Astrocyte of the cerebellum (primary cell): ENCODE results near the gene MPHOSPH10.
A peak's percentile ranks its signal among the peaks of the same experiment; 100 is the strongest.
"Not testable (repeated sequence)": the region's sequence is repeated elsewhere in the genome, so short reads cannot be mapped to it uniquely, and the experiment has no call there.

Experiments used
- DNase-seq: peaks from one replicate; pipeline ENCODE4 v3.0.0-alpha.2; 2011; ENCODE audit warnings: low read depth
- H3K4me3 ChIP-seq: 2 replicates; pipeline ENCODE4 v1.5.1; 2011; ENCODE audit warnings: mild to moderate bottlenecking, low read depth, low read length, moderate library complexity
- in situ Hi-C: cut with HindIII; loops from 2 replicates; pipeline ENCODE4 v1.10.0; 2017; ENCODE audit warnings: low sequenced_read_pairs
- TF ChIP-seq, protein P1 (sequence below): IDR thresholded peaks from 2 replicates; pipeline ENCODE4 v1.5.1; 2012; ENCODE audit warnings: low read length, low read depth, moderate library complexity, mild to moderate bottlenecking; ENCODE audit errors: missing control alignments

Gene MPHOSPH10

DNA sequence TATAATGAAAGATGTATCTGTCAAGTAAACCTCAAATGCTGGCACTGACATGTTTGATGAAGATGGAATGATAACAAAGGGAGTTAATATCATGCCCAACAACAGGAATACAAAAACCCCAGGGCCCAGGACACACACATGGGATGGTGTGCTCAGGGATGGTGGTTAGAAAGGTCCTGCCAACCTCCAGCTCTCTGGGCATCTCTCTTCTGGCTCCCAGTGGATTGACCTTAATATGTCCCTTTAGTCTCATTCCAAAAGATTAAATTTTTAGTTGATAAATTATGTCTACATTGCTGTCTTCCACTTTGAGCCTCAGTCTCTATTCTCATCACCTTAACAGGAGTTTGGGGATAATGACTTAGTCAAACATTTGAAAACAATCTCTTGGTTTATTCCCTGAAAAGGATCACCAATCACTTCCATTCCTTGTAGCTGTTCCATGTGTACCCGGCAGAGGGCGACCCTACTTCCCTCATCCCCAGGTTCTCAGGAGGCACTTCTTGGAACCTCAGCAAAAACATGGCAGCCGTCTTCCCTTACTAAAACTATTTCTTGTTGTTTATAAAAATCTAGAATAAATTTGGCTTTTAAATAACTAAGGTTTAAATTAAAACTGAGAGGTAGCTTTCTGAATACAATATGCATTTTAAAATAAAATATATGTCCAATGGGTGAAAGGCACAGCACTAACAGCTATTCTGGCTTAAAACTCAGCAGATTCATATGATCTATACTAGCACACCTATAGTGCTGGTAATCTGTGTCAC, 30.1 kb upstream of the MPHOSPH10 start:
- TF ChIP-seq, protein P1, sequence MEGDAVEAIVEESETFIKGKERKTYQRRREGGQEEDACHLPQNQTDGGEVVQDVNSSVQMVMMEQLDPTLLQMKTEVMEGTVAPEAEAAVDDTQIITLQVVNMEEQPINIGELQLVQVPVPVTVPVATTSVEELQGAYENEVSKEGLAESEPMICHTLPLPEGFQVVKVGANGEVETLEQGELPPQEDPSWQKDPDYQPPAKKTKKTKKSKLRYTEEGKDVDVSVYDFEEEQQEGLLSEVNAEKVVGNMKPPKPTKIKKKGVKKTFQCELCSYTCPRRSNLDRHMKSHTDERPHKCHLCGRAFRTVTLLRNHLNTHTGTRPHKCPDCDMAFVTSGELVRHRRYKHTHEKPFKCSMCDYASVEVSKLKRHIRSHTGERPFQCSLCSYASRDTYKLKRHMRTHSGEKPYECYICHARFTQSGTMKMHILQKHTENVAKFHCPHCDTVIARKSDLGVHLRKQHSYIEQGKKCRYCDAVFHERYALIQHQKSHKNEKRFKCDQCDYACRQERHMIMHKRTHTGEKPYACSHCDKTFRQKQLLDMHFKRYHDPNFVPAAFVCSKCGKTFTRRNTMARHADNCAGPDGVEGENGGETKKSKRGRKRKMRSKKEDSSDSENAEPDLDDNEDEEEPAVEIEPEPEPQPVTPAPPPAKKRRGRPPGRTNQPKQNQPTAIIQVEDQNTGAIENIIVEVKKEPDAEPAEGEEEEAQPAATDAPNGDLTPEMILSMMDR: peak; percentile 68
- in situ Hi-C loops: no loop called here
- peak; percentile 40 for DNase-seq
- H3K4me3 ChIP-seq: no peak overlapping the region

DNA sequence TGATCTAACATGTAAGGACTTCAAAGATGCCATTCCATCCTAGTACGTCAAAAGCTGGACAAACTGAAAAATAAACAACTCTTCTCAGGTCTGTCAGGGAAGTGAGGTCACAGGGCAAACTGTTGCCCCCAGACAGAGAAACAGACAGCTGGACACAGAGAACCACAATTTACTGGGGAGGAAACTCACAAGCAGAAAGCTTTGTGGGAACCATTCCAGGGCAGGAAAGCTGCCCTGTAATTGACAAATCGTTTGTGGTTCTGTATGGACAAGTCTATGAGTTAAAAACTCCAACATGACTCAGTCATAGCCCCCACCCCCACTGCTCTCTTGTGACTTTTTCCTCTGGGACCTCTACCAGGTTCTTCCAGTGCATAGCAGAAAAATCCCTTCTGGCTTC, 28.8 kb upstream of the MPHOSPH10 start:
- in situ Hi-C loops: no loop called here
- H3K4me3 ChIP-seq: no peak overlapping the region
- TF ChIP-seq, protein P1: no peak
- peak; percentile 85 for DNase-seq

GRCh38 chr2:71102981-71103681, 27.3 kb upstream of the MPHOSPH10 start:
- TF ChIP-seq, protein P1: no peak
- in situ Hi-C loops: no loop called here
- H3K4me3 ChIP-seq: no peak overlapping the region
- no peak for DNase-seq

GRCh38 chr2:71103809-71104208, 26.6 kb upstream of the MPHOSPH10 start:
- no peak overlapping the region for H3K4me3 ChIP-seq
- TF ChIP-seq, protein P1: no peak
- in situ Hi-C loops: no loop called here
- no peak for DNase-seq

DNA sequence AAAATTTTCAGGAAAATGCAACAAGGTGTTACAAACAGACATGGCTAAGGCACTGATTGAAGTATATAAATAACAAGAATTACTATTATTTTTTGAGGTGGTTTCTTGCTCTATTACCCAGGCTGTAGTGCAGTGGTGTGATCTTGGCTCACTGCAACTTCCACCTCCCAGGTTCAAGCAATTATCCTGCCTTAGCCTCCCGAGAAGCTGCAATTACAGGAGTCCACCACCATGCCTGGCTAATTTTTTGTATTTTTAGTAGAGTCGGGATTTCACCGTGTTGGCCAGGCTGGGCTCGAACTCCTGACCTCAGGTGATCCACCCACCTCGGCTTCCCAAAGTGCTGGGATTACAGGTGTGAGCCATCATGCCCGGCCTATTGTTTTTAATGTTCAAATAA, 24.0 kb upstream of the MPHOSPH10 start:
- DNase-seq, in situ Hi-C loops, H3K4me3 ChIP-seq: not testable (repeated sequence)

DNA sequence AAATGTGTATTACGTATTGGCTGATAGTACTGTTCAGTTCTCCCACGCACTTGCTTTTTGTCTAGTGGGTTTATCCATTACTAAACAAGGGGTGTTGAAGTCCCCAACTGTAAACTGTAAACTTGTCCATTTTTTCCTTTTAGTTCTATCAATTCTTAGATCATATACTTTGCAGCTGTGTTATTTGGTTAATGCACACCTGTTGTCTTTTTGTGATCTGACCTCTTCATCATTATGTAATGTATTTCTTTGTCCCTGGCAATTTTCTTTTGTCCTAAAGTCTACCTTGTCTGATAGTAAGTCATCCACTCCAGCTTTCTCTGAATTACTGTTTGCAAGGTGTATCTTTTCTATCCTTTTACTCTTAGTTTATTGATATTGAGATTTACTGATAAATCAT, 22.3 kb upstream of the MPHOSPH10 start:
- in situ Hi-C loops: no loop called here
- no peak for DNase-seq
- TF ChIP-seq, protein P1: no peak
- H3K4me3 ChIP-seq: no peak overlapping the region

- no peak for DNase-seq
- TF ChIP-seq, protein P1: no peak
- in situ Hi-C loops: no loop called here
- no peak overlapping the region for H3K4me3 ChIP-seq
These were observed 16.6 kb upstream of the MPHOSPH10 start for GRCh38 chr2:71113843-71114242.
